ENCODE measurements around the gene TNFAIP3.

The TNFAIP3 gene

DNA sequence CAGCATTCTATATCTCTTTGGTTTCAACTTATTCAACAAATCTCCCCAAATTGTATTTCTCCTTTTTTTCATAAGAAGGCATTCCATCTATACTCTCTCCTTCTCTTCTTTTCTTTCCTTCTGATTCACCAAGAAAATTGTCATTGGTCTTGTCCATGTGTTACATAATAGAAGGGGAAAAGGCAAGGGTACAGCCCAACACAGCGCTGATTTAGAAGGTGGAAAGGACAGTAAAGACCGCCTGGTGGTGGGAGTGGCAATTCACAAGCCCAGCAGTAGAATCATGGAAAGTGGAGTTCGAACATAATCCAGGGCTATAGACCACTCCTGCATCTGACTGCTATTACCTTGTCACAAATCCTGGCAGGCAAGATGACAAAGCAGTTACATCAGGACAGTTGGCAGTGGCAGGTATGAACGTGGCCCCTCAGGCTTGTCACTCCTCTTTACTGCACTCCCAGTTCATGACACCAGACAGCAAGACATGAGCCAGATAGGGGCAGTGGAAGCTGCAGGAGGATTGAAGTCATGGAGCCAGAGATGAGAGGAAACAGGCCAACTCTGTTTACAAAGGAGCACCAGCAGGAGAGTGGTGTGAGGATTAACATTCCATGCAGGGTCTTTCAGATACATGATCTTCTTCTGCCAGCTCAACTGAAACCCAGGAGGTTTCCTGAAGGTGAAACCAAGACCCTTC is 2.1 kb upstream of the TNFAIP3 start:
- H3K4me3 ChIP-seq (ENCODE audit: low read length): no peak overlapping the region
- TF ChIP-seq ZNF274 (IDR thresholded peaks at IDR 0.05; ENCODE audit: low read depth, low read length): no peak

DNA sequence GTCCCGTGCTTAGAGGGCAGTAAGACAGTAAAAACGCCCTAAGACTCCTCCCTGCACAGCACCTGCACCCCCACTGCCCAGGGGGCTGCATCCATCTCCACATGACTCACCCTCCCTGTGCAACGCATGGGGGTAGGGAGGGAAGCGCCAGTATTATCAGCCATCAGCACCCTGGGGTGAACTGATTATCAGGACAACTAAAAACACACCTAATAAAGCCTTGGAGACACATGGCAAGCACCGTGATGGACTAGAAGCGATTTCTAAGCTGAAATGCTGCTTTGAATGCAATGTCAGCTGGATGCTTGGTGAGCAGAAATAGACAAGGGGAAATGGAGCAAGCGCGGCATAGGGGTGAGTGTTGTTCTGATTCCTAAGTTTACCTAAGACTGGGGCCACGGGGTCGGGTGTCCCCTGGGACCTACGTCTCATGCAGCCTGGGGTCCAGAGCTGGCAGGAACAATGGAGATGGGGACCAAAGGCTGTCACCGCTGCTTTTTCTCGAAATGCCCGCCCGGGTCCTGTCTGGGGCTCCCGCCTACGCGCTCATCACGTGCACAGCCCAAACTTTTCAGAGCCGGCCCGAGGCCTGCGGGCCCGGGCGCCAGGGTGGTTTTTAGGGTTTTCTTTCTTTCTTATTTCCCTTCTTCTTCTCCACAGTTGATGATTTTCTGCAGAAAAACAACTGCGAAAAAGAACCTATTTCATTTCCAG is 702 bp upstream of the TNFAIP3 start:
- no peak for TF ChIP-seq ZNF274 (IDR thresholded peaks at IDR 0.05; ENCODE audit: low read depth, low read length)
- peak overlapping the region; percentile 84 for H3K4me3 ChIP-seq (ENCODE audit: low read length)

DNA sequence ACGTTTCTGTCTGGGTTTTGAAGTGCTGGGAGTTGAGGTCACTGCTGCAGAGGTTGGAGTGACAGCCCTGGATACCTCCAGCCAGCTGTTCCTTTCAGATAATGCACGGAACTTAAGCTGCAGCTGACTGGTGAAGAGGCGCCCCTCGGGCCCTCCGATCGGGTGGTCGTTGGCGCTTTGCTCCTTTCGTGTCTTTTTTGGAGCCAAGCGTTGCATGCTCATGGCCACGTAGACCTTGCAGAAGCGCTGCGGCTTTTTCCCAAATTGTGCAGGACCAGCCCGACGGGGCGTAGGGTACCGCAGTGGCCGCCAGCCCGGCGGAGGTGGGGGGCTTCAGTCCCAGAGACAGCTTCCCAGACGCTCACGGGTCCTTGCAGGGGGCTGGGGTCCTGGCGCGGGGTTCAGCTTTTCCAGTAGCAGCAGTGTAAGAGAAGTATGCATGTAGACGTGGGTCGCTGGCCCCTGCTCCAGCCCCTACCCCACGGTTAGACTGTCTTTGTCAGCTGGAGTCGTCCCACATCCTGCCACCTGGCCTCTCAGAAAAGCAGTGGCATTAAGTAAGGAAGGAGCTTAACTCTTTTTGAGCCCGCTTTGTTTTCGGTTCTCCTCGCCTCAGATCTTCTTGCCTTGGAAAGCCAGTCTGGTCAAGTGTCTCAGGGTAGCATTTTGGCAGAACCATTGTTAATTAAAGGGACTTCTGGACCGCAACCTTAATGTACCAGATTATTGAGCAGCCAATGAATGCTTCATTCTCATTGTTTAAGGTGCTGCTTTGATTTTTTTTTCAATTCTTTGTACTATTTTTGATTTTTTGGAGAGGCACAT is 838 bp downstream of the TNFAIP3 start:
- peak overlapping the region; percentile 86 for H3K4me3 ChIP-seq (ENCODE audit: low read length)
- TF ChIP-seq ZNF274 (IDR thresholded peaks at IDR 0.05; ENCODE audit: low read depth, low read length): no peak

DNA sequence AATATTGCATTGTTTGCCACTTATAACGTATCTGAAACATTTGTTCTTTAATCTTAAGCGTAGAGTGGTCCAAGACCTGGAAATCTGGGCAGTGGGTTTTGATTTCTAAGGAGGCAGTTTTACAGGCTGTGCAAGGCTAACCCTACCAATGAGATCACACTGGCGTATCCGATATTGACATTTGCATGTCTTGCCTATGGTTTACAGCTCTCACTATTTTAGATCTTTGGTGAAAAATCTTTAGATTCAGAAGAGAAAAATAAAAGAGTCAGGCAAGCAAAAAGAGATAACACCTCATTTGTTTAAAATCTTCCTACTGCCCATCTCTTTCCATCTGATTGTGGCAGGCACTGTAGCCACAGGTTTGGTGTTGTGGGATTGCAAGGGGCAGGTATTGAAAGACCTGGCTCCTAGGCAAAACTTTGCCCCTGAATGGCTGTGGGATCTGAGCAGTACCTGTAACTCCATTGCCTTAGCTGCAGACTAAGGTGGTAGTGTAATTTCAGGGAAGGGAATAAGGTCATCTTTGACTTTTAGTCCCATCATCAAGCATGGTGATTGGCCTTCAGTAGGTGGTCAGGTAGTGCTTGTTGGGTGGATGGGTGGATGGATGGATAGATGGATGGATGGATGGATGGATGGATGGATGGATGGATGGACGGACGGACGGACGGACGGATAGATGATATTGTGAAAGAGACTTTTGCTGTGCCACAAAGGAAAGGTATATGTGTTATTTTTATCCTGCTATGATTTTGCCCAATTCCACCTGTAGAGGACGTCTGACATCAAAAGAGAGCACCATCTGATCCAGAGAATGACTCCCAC is 1.9 kb downstream of the TNFAIP3 start:
- peak overlapping the region; percentile 86 for H3K4me3 ChIP-seq (ENCODE audit: low read length)
- no peak for TF ChIP-seq ZNF274 (IDR thresholded peaks at IDR 0.05; ENCODE audit: low read depth, low read length)

DNA sequence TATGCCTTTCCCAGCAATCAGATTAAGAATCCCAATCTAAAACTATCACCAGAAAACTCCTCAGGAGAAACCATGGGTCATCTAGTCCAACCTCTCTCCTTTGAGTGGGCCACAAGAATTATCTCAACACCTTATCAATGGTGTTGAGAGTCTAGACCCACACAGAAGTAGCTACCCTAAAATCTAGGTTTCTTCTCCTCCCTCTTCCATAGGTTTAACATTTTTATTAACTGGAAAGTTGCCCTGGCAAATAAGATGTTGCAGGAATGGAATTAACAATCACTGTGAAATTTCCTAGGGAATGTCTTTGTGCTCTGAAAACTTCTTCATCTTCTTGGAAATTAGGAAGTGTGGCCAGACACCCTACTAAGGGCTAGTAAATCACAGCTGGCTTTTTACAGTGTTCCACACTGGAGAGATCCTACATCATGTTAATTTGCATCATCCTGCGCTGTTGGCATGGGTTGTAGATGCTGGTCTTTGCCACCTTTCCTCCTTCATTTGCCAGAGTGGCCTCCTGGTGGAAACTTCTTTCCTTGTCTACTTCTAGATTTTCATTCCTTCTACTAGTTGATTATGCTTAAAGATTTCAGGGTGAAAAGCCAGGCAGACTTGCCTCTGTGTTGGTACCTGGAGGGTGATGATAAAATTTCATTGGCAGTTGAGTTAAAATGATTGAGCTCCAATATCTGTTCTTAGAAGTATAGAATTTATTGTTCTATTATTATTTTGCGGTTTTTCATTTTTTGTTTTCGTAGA is 2.7 kb downstream of the TNFAIP3 start:
- peak overlapping the region; percentile 86 for H3K4me3 ChIP-seq (ENCODE audit: low read length)
- no peak for TF ChIP-seq ZNF274 (IDR thresholded peaks at IDR 0.05; ENCODE audit: low read depth, low read length)

DNA sequence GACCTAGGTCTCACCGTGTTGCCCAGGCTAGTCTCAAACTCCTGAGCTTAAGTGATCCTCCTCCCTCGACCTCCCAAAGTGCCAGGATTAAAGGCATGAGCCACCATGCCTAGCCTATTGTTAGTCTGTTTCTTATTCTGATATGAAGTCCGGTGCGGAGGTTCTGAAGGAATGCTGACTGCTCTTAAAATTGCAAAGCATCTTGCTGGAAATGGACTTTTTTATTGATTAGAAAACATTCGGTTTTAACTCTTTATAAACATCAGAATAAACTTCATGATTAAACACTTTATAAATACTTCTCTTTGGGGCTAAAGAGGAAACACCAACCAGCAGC is 3.2 kb downstream of the TNFAIP3 start:
- peak overlapping the region; percentile 86 for H3K4me3 ChIP-seq (ENCODE audit: low read length)
- no peak for TF ChIP-seq ZNF274 (IDR thresholded peaks at IDR 0.05; ENCODE audit: low read depth, low read length)

DNA sequence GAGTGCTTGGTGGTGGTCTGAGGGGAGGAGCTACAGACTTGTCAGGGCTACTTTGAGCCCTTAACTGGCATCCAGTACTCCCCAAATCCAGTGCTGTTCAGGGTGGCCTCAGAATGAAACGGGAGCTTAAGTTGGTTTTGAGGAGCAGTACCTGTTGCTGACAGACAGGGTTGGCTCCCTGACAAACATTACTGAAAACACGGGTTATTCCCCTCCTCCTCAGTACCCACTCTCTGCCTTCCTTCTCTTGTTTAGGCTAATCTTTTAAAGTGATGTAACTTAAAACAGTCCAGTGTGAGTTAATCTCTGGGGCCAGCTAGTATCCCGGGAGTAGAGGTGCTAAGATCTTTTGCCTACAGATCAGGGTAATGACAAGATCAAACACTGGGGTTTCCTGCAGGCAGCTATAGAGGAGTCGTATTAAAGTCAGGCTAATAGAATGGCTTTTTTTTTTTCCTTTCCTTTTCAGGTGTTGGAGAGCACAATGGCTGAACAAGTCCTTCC is 3.7 kb downstream of the TNFAIP3 start:
- H3K4me3 ChIP-seq (ENCODE audit: low read length): peak overlapping the region; percentile 86
- no peak for TF ChIP-seq ZNF274 (IDR thresholded peaks at IDR 0.05; ENCODE audit: low read depth, low read length)

DNA sequence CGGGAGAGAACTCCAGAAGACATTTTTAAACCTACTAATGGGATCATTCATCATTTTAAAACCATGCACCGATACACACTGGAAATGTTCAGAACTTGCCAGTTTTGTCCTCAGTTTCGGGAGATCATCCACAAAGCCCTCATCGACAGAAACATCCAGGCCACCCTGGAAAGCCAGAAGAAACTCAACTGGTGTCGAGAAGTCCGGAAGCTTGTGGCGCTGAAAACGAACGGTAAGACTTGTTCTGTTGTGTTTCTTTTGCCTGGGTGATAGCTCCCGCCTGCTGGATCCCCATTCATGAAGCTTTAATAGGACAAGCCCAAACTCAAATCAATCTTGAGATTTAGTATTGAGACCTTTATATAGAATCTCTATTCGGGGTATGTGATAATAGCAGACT is 4.2 kb downstream of the TNFAIP3 start:
- TF ChIP-seq ZNF274 (IDR thresholded peaks at IDR 0.05; ENCODE audit: low read depth, low read length): no peak
- H3K4me3 ChIP-seq (ENCODE audit: low read length): peak overlapping the region; percentile 86

DNA sequence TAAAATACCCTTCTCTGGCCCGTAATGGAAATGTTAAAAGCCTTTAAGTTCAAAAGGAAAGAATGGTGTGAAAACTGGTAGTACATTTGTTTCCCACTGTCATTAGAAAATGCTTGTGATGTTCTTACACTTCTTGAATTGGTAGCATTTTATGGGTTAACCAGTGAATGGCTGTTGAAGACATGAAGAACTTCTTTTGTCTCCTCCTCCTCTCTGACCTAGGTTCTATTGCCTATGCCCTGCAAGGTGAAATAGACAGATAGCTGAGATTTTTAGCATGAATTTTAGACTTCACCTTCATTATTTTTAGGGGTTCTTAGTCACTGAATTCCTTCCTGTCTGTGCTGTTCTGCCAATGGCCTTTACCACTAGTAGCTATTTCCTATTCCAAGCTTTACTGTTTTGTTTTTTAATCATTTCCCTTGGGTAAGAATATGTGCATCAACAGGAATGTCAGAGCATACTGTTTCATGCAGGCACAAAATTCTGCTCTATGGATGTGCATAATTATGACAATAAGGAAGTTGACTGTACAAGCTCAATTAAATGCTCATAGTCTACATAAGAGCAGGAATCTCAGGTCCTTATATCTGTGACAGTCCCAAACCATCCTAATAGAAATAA is 4.9 kb downstream of the TNFAIP3 start:
- TF ChIP-seq ZNF274 (IDR thresholded peaks at IDR 0.05; ENCODE audit: low read depth, low read length): no peak
- H3K4me3 ChIP-seq (ENCODE audit: low read length): peak overlapping the region; percentile 86

DNA sequence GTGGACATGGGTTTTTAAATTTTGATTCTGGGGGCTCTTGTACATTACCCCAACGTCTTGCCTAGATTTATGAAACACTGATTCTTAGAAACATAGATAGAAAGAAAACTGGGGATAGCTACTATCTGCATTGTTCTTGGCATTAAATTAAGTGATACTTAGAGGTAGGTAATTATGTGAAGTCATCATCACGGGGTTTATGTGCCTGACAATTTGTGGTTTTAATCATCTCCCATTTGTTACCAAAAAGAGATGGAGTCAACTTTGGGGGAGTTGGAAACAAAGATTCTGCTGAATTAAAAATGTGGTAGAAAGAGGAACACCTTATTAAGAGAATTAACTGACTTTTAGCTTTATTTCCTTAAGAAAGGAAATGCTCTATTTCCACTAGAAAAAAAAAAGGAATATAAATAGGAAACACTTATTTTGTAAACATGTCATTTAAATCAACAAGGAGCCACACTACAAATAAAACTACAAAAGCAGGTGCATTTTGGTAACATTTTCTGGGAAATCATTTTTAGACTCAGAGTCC is 5.6 kb downstream of the TNFAIP3 start:
- TF ChIP-seq ZNF274 (IDR thresholded peaks at IDR 0.05; ENCODE audit: low read depth, low read length): no peak
- H3K4me3 ChIP-seq (ENCODE audit: low read length): peak overlapping the region; percentile 86; the same call in 1 of the 2 replicates

DNA sequence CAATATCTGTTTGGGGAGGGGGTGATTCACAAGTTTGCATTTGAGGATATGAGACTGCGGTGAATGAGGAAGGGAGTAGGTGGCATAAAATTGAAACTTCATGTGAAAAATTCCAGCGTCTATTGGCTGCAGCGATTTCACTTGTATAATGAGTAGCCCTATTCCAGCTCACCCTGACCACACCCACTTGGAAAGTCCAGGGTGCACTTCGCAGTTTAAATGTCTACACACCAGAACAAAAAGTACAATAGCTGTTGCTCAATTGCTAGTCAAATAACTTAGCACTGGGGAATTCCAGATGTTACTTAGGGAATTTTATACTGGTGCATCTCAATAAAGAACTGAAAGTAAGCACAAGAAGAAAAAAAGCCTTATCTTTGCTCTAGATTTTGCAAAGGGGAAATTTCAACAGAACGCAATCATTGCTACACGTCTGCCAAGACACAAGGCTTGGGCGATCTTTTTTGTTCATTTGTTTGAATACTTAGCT is 6.3 kb downstream of the TNFAIP3 start:
- H3K4me3 ChIP-seq (ENCODE audit: low read length): peak overlapping the region; percentile 86
- no peak for TF ChIP-seq ZNF274 (IDR thresholded peaks at IDR 0.05; ENCODE audit: low read depth, low read length)
